SK-N-SH (cell line): ENCODE measurements around the gene ZBTB8OS. TPM values are rescaled to one million over a fixed set of nuclear protein-coding genes. Genes with fewer than 3 reads are reported as not detected.
A peak's percentile ranks its signal among the peaks of the same experiment; 100 is the strongest.

Experiments used
- CTCF ChIA-PET: fragments of 300-600, 350-600 bp; formaldehyde crosslinking; extraction: SDS; loops from one replicate; lab custom pipeline; 2021; lab: Yijun Ruan, JAX
- POLR2A ChIA-PET: fragments of 350-600 bp; sonication (Branson Sonifier 250); formaldehyde crosslinking; extraction: SDS; loops from one replicate; lab custom pipeline; 2020; ENCODE audit warnings: antibody characterized with exemption, inconsistent platforms; lab: Yijun Ruan, JAX
- DNase-seq: peaks from one replicate; pipeline ENCODE4 v3.0.0; 2012
- H2AFZ ChIP-seq: fragments of 200-600 bp; sonication (generic); 2 replicates; pipeline ENCODE4 v1.8.1; 2016; ENCODE audit warnings: antibody characterized with exemption, mild to moderate bottlenecking, low read depth
- H3F3A ChIP-seq: fragments of 200-600 bp; sonication (generic); replicated peaks from 2 replicates; pipeline ENCODE3; 2016; ENCODE audit warnings: antibody characterized with exemption, mild to moderate bottlenecking; ENCODE audit not compliant: insufficient read depth
- H3K27ac ChIP-seq, 2 experiments: fragments of 200-500 bp in 1 of 2; fragments of 200-600 bp in 1 of 2; sonication (Bioruptor generic) in 1 of 2; sonication (generic), shearing (Covaris generic) in 1 of 2; 2 replicates each; pipeline versions ENCODE4 v1.5.1 to v1.6.1; 2014 to 2016; ENCODE audit warnings: low read depth in 2 of 2, inconsistent platforms in 1 of 2, low read length in 1 of 2, mild to moderate bottlenecking in 1 of 2, mixed read lengths in 1 of 2
- H3K27me3 ChIP-seq: fragments of 200-600 bp; sonication (generic), shearing (Covaris generic); 2 replicates; pipeline ENCODE4 v1.6.1; 2016; ENCODE audit warnings: mixed run types; ENCODE audit not compliant: insufficient read depth
- H3K36me3 ChIP-seq, 2 experiments: fragments of 200-500 bp in 1 of 2; fragments of 200-600 bp in 1 of 2; sonication (Bioruptor generic) in 1 of 2; sonication (generic) in 1 of 2; replicated peaks in 1 of 2; 2 replicates each; pipeline versions ENCODE3 to v1.5.1; 2014 to 2016; ENCODE audit warnings: low read length in 1 of 2, mild to moderate bottlenecking in 1 of 2; ENCODE audit not compliant: insufficient read depth in 2 of 2, control insufficient read depth in 1 of 2
- H3K4me1 ChIP-seq, 2 experiments: fragments of 200-500 bp in 1 of 2; fragments of 200-600 bp in 1 of 2; sonication (Bioruptor generic) in 1 of 2; sonication (generic), shearing (Covaris generic) in 1 of 2; 2 replicates each; pipeline versions ENCODE4 v1.5.1 to v1.6.1; 2014 to 2016; ENCODE audit warnings: low read depth in 1 of 2, low read length in 1 of 2, mixed run types in 1 of 2; ENCODE audit not compliant: insufficient read depth in 2 of 2, control insufficient read depth in 1 of 2
- H3K4me2 ChIP-seq: fragments of 200-600 bp; sonication (generic), shearing (Covaris generic); 2 replicates; pipeline ENCODE4 v1.6.1; 2017; ENCODE audit warnings: mixed run types
- H3K4me3 ChIP-seq, 2 experiments: fragments of 200-500 bp in 1 of 2; fragments of 200-600 bp in 1 of 2; sonication (Bioruptor generic) in 1 of 2; sonication (generic), shearing (Covaris generic) in 1 of 2; 2 replicates each; pipeline versions ENCODE4 v1.5.1 to v1.8.1; 2014 to 2016; ENCODE audit warnings: low read depth in 2 of 2, inconsistent platforms in 1 of 2, low read length in 1 of 2, mild to moderate bottlenecking in 1 of 2, mixed read lengths in 1 of 2, moderate library complexity in 1 of 2
- H3K79me2 ChIP-seq: fragments of 200-600 bp; sonication (generic); 2 replicates; pipeline ENCODE4 v1.8.1; 2017; ENCODE audit warnings: mild to moderate bottlenecking; ENCODE audit not compliant: insufficient read depth
- H3K9ac ChIP-seq: fragments of 200-600 bp; sonication (generic); 2 replicates; pipeline ENCODE4 v1.6.1; 2017; ENCODE audit warnings: mixed run types
- H3K9me2 ChIP-seq: fragments of 200-600 bp; sonication (generic); 2 replicates; pipeline ENCODE4 v1.6.1; 2017; ENCODE audit warnings: mixed run types
- H3K9me3 ChIP-seq: fragments of 200-600 bp; sonication (generic); 2 replicates; pipeline ENCODE4 v1.6.1; 2017; ENCODE audit warnings: mixed run types, mild to moderate bottlenecking, moderate library complexity
- H4K20me1 ChIP-seq: fragments of 200-600 bp; sonication (generic); 2 replicates; pipeline ENCODE4 v1.6.1; 2017; ENCODE audit warnings: mild to moderate bottlenecking, mixed run types; ENCODE audit not compliant: insufficient read depth
- ELF1 ChIP-seq: IDR thresholded peaks from 2 replicates; pipeline ENCODE4 v1.4.0; 2012
- IRF3 ChIP-seq: fragments of 150-350 bp; IDR thresholded peaks from 2 replicates; pipeline ENCODE4 v1.6.1; 2016; ENCODE audit warnings: mild to moderate bottlenecking, low read depth, low read length
- JUND ChIP-seq: IDR thresholded peaks from 2 replicates; pipeline ENCODE4 v1.4.0; 2012
- NRF1 ChIP-seq: IDR thresholded peaks from 2 replicates; pipeline ENCODE4 v1.6.1; 2012; ENCODE audit warnings: low read depth, mild to moderate bottlenecking, low read length
- RFX5 ChIP-seq: IDR thresholded peaks from 2 replicates; pipeline ENCODE4 v1.6.1; 2012; ENCODE audit warnings: mild to moderate bottlenecking, improper control_type of control experiment, low read length
- SMC3 ChIP-seq: IDR thresholded peaks from 2 replicates; pipeline ENCODE4 v1.6.1; 2012; ENCODE audit warnings: low read depth, low read length, improper control_type of control experiment
- YY1 ChIP-seq: IDR thresholded peaks from 2 replicates; pipeline ENCODE4 v1.4.0; 2012; ENCODE audit warnings: low read depth, mild to moderate bottlenecking
- ZBTB33 ChIP-seq: IDR thresholded peaks from 2 replicates; pipeline ENCODE4 v1.4.0; 2012; ENCODE audit warnings: low read depth, borderline replicate concordance
- WGBS: methylation state at CpG from one replicate; pipeline ENCODE4 v1.1.6; 2017; ENCODE audit warnings: low lambda C conversion rate; 5-methylcytosine and 5-hydroxymethylcytosine counted together
- polyA plus RNA-seq, 3 experiments: library from polyadenylated mRNA; depleted of rRNA; stranded (reverse); fragments of >200 nt; gene quantifications; 2 replicates each; pipeline ENCODE4 v1.2.3, GENCODE V29; 2012

The ZBTB8OS gene
- polyA plus RNA-seq, 1 of the 3 experiments (the other 2 are of a cell fraction), result 59.2 TPM

- H3F3A ChIP-seq, result no peaks in the 10 kb centered on the region
- H4K20me1 ChIP-seq, result no peaks in the 10 kb centered on the region
- TF ChIP-seq ELF1 (0 out of 2 replicates have a peak, but pooled peaks have one; percentile 22), IRF3 (no peak)
- TF ChIP-seq, all 33 proteins: peak for 1
- Histone ChIP-seq H3K9ac (no peak overlapping the region), H3K27ac (no peak overlapping the region), H3K27me3 (no peaks in the 10 kb centered on the region), H3K4me2 (no peak overlapping the region), H3K9me3 (no peaks in the 10 kb centered on the region), H2AFZ (no peak overlapping the region), H3K36me3 (peaks cover 0 to 9% of the 10 kb centered on the region in 2 experiments), H3K79me2 (peaks cover 49% of the 10 kb centered on the region; the same call in 1 of the 2 replicates), H3K9me2 (no peaks in the 10 kb centered on the region), H3K4me3 (no peak overlapping the region), H3K4me1 (no peaks in the 10 kb centered on the region; a peak in 1 of 4 replicates)
- ChIA-PET POLR2A (no interaction called here), CTCF (interaction anchor here (0.8 to 6.4 kb wide), 2 partner anchors 18 to 246 kb away, joined by 3 to 27 read pairs; no protein-coding TSS in a partner anchor)
- DNase-seq, result no peak
- WGBS, result 75% methylated on average over 17 of the region's 17 CpGs
Observed at GRCh38 chr1:32695098-32695904, 45.0 kb upstream of the ZBTB8OS start.

GRCh38 chr1:32693455-32694174 is 43.3 kb upstream of the ZBTB8OS start:
- no peak overlapping the region for H3K4me2 ChIP-seq

More at GRCh38 chr1:32693455-32694174, 43.3 kb upstream of the ZBTB8OS start:
- no peak overlapping the region for H3K9ac ChIP-seq
- 94% methylated on average over 6 of the region's 6 CpGs for WGBS
- no peak overlapping the region for H2AFZ ChIP-seq
- H3F3A ChIP-seq, result peaks cover 5% of the 10 kb centered on the region
- no peaks in the 10 kb centered on the region for H3K9me3 ChIP-seq
- peaks cover 0 to 9% of the 10 kb centered on the region in 2 experiments for H3K36me3 ChIP-seq
- CTCF ChIA-PET, result interaction anchor here (1.2 to 6.4 kb wide), 2 partner anchors 17 to 19 kb away, joined by 5 to 27 read pairs; no protein-coding TSS in a partner anchor
- no peaks in the 10 kb centered on the region for H4K20me1 ChIP-seq
- H3K4me1 ChIP-seq, result no peaks in the 10 kb centered on the region
- H3K27ac ChIP-seq, result no peak overlapping the region
- POLR2A ChIA-PET, result no interaction called here
- H3K9me2 ChIP-seq, result no peaks in the 10 kb centered on the region
- TF ChIP-seq YY1 (no peak), ZBTB33 (no peak), JUND (no peak), RFX5 (no peak), ELF1 (no peak), SMC3 (no peak), NRF1 (no peak)
- TF ChIP-seq, all 33 proteins: peak for 0
- H3K79me2 ChIP-seq, result peaks cover 52% of the 10 kb centered on the region; the same call in 1 of the 2 replicates
- H3K4me3 ChIP-seq, result no peak overlapping the region
- DNase-seq, result no peak
- no peaks in the 10 kb centered on the region for H3K27me3 ChIP-seq
